ENCODE data around the gene AKAP3. TPM values are rescaled to one million over a fixed set of nuclear protein-coding genes. Genes with fewer than 3 reads are reported as not detected.
A peak's percentile ranks its signal among the peaks of the same experiment; 100 is the strongest.

Gene AKAP3
- total and polyA plus RNA-seq, 4 donors: 0.21 to 2.0 (median 1.0) TPM

GRCh38 chr12:4681732-4682131 lies 32.9 kb upstream of the AKAP3 start:
- no peak for TF ChIP-seq RXRA (IDR thresholded peaks at IDR 0.05)
- Histone ChIP-seq H3K4me1 (ENCODE audit: control insufficient read depth in 4 of 4, insufficient read depth in 4 of 4, low read length in 3 of 4) (no peaks in the 10 kb centered on the region), H3K27ac (ENCODE audit: low read depth in 1 of 2, low read length in 2 of 2) (no peak overlapping the region), H3K36me3 (ENCODE audit: control insufficient read depth in 4 of 4, insufficient read depth in 3 of 4, low read depth in 1 of 4, low read length in 3 of 4) (peaks cover 5 to 47% (median 31%) of the 10 kb centered on the region in 4 donors), H3K9ac (ENCODE audit: low read depth in 1 of 2, low read length in 2 of 2) (no peak overlapping the region), H3K27me3 (ENCODE audit: control insufficient read depth in 4 of 4, insufficient read depth in 4 of 4, low read length in 3 of 4) (no peaks in the 10 kb centered on the region), H3K9me3 (ENCODE audit: control insufficient read depth in 4 of 4, low read length in 3 of 4) (no peaks in the 10 kb centered on the region), H3K4me3 (ENCODE audit: low read depth in 1 of 3, low read length in 3 of 3) (no peak overlapping the region)
- WGBS: 98% methylated on average over 3 of the region's 3 CpGs
- DNase-seq (ENCODE audit: low spot score): no peak

GRCh38 chr12:4679711-4680110 lies 30.9 kb upstream of the AKAP3 start:
- H3K9me3 ChIP-seq (ENCODE audit: control insufficient read depth in 4 of 4, low read length in 3 of 4): no peaks in the 10 kb centered on the region
- no peak overlapping the region for H3K27ac ChIP-seq (ENCODE audit: low read depth in 1 of 2, low read length in 2 of 2)
- no peak overlapping the region for H3K9ac ChIP-seq (ENCODE audit: low read depth in 1 of 2, low read length in 2 of 2)
- H3K4me1 ChIP-seq (ENCODE audit: control insufficient read depth in 4 of 4, insufficient read depth in 4 of 4, low read length in 3 of 4): no peaks in the 10 kb centered on the region
- TF ChIP-seq HNF4A (conservative IDR thresholded peaks at IDR 0.05): peak in 1 of 2 donors; percentile 34
- TF ChIP-seq FOXA2 (IDR thresholded peaks at IDR 0.05): no peak
- TF ChIP-seq HNF4G (IDR thresholded peaks at IDR 0.05): no peak
- no peak for TF ChIP-seq CTCF (IDR thresholded peaks at IDR 0.05; ENCODE audit: low read depth, low read length, missing input control)
- TF ChIP-seq MAX (IDR thresholded peaks at IDR 0.05): no peak
- TF ChIP-seq GABPA (IDR thresholded peaks at IDR 0.05 in 1 of 2, conservative IDR thresholded peaks at IDR 0.05 in 1 of 2): no peak
- no peak for TF ChIP-seq JUND (IDR thresholded peaks at IDR 0.05)
- 68% methylated on average over 2 of the region's 2 CpGs for WGBS
- H3K4me3 ChIP-seq (ENCODE audit: low read depth in 1 of 3, low read length in 3 of 3): no peak overlapping the region
- peaks cover 0 to 27% (median 18%) of the 10 kb centered on the region in 4 donors for H3K36me3 ChIP-seq (ENCODE audit: control insufficient read depth in 4 of 4, insufficient read depth in 3 of 4, low read depth in 1 of 4, low read length in 3 of 4)
- DNase-seq (ENCODE audit: low spot score): no peak
- no peaks in the 10 kb centered on the region for H3K27me3 ChIP-seq (ENCODE audit: control insufficient read depth in 4 of 4, insufficient read depth in 4 of 4, low read length in 3 of 4)

- no peaks in the 10 kb centered on the region for H3K9me3 ChIP-seq (ENCODE audit: control insufficient read depth in 4 of 4, low read length in 3 of 4)
- WGBS: 96% methylated on average over 3 of the region's 3 CpGs
- no peaks in the 10 kb centered on the region for H3K4me1 ChIP-seq (ENCODE audit: control insufficient read depth in 4 of 4, insufficient read depth in 4 of 4, low read length in 3 of 4)
- DNase-seq (ENCODE audit: low spot score): no peak
- H3K4me3 ChIP-seq (ENCODE audit: low read depth in 1 of 3, low read length in 3 of 3): no peak overlapping the region
- peaks cover 7 to 83% (median 73%) of the 10 kb centered on the region in 4 donors for H3K36me3 ChIP-seq (ENCODE audit: control insufficient read depth in 4 of 4, insufficient read depth in 3 of 4, low read depth in 1 of 4, low read length in 3 of 4)
- H3K27me3 ChIP-seq (ENCODE audit: control insufficient read depth in 4 of 4, insufficient read depth in 4 of 4, low read length in 3 of 4): no peaks in the 10 kb centered on the region
- H3K9ac ChIP-seq (ENCODE audit: low read depth in 1 of 2, low read length in 2 of 2): no peak overlapping the region
- H3K27ac ChIP-seq (ENCODE audit: low read depth in 1 of 2, low read length in 2 of 2): no peak overlapping the region
- TF ChIP-seq NR2F2 (IDR thresholded peaks at IDR 0.05): no peak
These were observed 16.4 kb upstream of the AKAP3 start for GRCh38 chr12:4665236-4665635.

GRCh38 chr12:4663971-4664505 lies 15.2 kb upstream of the AKAP3 start:
- Histone ChIP-seq H3K4me1 (ENCODE audit: control insufficient read depth in 4 of 4, insufficient read depth in 4 of 4, low read length in 3 of 4) (no peaks in the 10 kb centered on the region), H3K9me3 (ENCODE audit: control insufficient read depth in 4 of 4, low read length in 3 of 4) (no peaks in the 10 kb centered on the region), H3K27me3 (ENCODE audit: control insufficient read depth in 4 of 4, insufficient read depth in 4 of 4, low read length in 3 of 4) (no peaks in the 10 kb centered on the region), H3K36me3 (ENCODE audit: control insufficient read depth in 4 of 4, insufficient read depth in 3 of 4, low read depth in 1 of 4, low read length in 3 of 4) (peaks cover 9 to 83% (median 73%) of the 10 kb centered on the region in 4 donors), H3K9ac (ENCODE audit: low read depth in 1 of 2, low read length in 2 of 2) (no peak overlapping the region), H3K4me3 (ENCODE audit: low read depth in 1 of 3, low read length in 3 of 3) (no peak overlapping the region), H3K27ac (ENCODE audit: low read depth in 1 of 2, low read length in 2 of 2) (no peak overlapping the region)
- 75% methylated on average over 3 of the region's 3 CpGs for WGBS
- DNase-seq (ENCODE audit: low spot score): no peak
- no peak for TF ChIP-seq MAX (IDR thresholded peaks at IDR 0.05)
- no peak for TF ChIP-seq HNF4G (IDR thresholded peaks at IDR 0.05)
- TF ChIP-seq RXRA (IDR thresholded peaks at IDR 0.05): no peak
- TF ChIP-seq JUND (IDR thresholded peaks at IDR 0.05): no peak
- no peak for TF ChIP-seq EGR1 (IDR thresholded peaks at IDR 0.05; ENCODE audit: low read depth in 2 of 2)
- TF ChIP-seq YY1 (IDR thresholded peaks at IDR 0.05): no peak
- no peak for TF ChIP-seq FOXA1 (IDR thresholded peaks at IDR 0.05)
- no peak for TF ChIP-seq HNF4A (conservative IDR thresholded peaks at IDR 0.05)
- no peak for TF ChIP-seq REST (IDR thresholded peaks at IDR 0.05)
- no peak for TF ChIP-seq NR2F2 (IDR thresholded peaks at IDR 0.05)
- no peak for TF ChIP-seq ATF3 (IDR thresholded peaks at IDR 0.05)
- no peak for TF ChIP-seq CTCF (IDR thresholded peaks at IDR 0.05; ENCODE audit: low read depth, low read length, missing input control)

All from liver (tissue), 9 donors.